HG03439 (cell line): ENCODE measurements around the gene TMEM185B.
A peak's percentile ranks its signal among the peaks of the same experiment; 100 is the strongest.
"Not testable (repeated sequence)": the region's sequence is repeated elsewhere in the genome, so short reads cannot be mapped to it uniquely, and the experiment has no call there.

Source experiments
- ATAC-seq: cut with Tn5 transposase; IDR thresholded peaks from one replicate; pipeline ENCODE4 v1.9.1; 2021; ENCODE audit warnings: mild to moderate bottlenecking, moderate library complexity; ENCODE audit not compliant: unreplicated experiment

The TMEM185B gene

GRCh38 chr2:120223034-120223912, at the start of gene TMEM185B:
Gene TMEM185B (minus strand): TSS chr2:120223400. CDS start chr2:120222976, 424 bp downstream.
- ATAC-seq = peak; percentile 93

- ATAC-seq = no peak
Measured at GRCh38 chr2:120271711-120272379, 48.6 kb upstream of the TMEM185B start.

- ATAC-seq = no peak
Measured at GRCh38 chr2:120269816-120270215, 46.6 kb upstream of the TMEM185B start.

GRCh38 chr2:120269076-120269744, 46.0 kb upstream of the TMEM185B start:
- no peak for ATAC-seq

GRCh38 chr2:120267348-120267747, 44.1 kb upstream of the TMEM185B start:
- ATAC-seq = no peak

- no peak for ATAC-seq
Measured at GRCh38 chr2:120265006-120265405, 41.8 kb upstream of the TMEM185B start.

- no peak for ATAC-seq
Measured at GRCh38 chr2:120262761-120263428, 39.7 kb upstream of the TMEM185B start.

GRCh38 chr2:120262150-120262549, 39.0 kb upstream of the TMEM185B start:
- ATAC-seq = no peak

GRCh38 chr2:120261387-120262006, 38.3 kb upstream of the TMEM185B start:
- ATAC-seq = peak; percentile 87

- ATAC-seq = no peak
Measured at GRCh38 chr2:120260736-120261135, 37.5 kb upstream of the TMEM185B start.

- ATAC-seq = not testable (repeated sequence)
Measured at GRCh38 chr2:120259939-120260338, 36.7 kb upstream of the TMEM185B start.

- ATAC-seq = no peak
Measured at GRCh38 chr2:120258196-120258595, 35.0 kb upstream of the TMEM185B start.

GRCh38 chr2:120257522-120257921, 34.3 kb upstream of the TMEM185B start:
- no peak for ATAC-seq

GRCh38 chr2:120256651-120257000, 33.4 kb upstream of the TMEM185B start:
- ATAC-seq = no peak

- ATAC-seq = no peak
Measured at GRCh38 chr2:120255986-120256650, 32.9 kb upstream of the TMEM185B start.

GRCh38 chr2:120255071-120255470, 31.9 kb upstream of the TMEM185B start:
- no peak for ATAC-seq

- ATAC-seq = no peak
Measured at GRCh38 chr2:120254178-120254577, 31.0 kb upstream of the TMEM185B start.

- ATAC-seq = peak; percentile 26
Measured at GRCh38 chr2:120253021-120253882, 30.1 kb upstream of the TMEM185B start.
